GM12878 (cell line): ENCODE results near the gene LTB4R. TPM values are rescaled to one million over a fixed set of nuclear protein-coding genes. Genes with fewer than 3 reads are reported as not detected.

Experiments
- ATAC-seq: fragments of 200-7000 bp; cut with Tn5 transposase; 3 replicates; pipeline ENCODE4 v1.9.1; 2020; ENCODE audit warnings: mild to moderate bottlenecking, moderate library complexity
- BruUV-seq: library from RNA; stranded (reverse); fragments of 400-500 nt; replicated peaks from 2 replicates; lab custom pipeline; 2021; lab: Mats Ljungman, UMichigan
- CTCF ChIA-PET: fragments of 300-600 bp; sonication (Branson Sonifier 250); formaldehyde crosslinking; extraction: SDS; loops from one replicate; lab custom pipeline; 2021; ENCODE audit warnings: inconsistent platforms; lab: Yijun Ruan, JAX
- POLR2A ChIA-PET: fragments of 350-600 bp; formaldehyde crosslinking; extraction: SDS; loops from one replicate; lab custom pipeline; 2021; ENCODE audit warnings: inconsistent platforms; lab: Charles Lee
- RAD21 ChIA-PET: fragments of 300-600 bp; sonication (Branson Sonifier 250); formaldehyde crosslinking; loops from one replicate; lab custom pipeline; 2023; ENCODE audit warnings: antibody characterized with exemption; ENCODE audit not compliant: unreplicated experiment; lab: Charles Lee
- SMC1A ChIA-PET: fragments of 300-600 bp; sonication (Branson Sonifier 250); formaldehyde crosslinking; loops from one replicate; lab custom pipeline; 2023; ENCODE audit not compliant: unreplicated experiment, uncharacterized antibody; lab: Charles Lee
- DNase-seq: peaks from one replicate; pipeline ENCODE4 v3.0.0-alpha.2; 2011; ENCODE audit warnings: low read depth, low spot score
- FAIRE-seq: peaks from 3 replicates; lab custom pipeline; 2011; peaks lifted over from hg19 to GRCh38; lab: Jason Lieb, UNC
- H2AFZ ChIP-seq: 2 replicates; pipeline ENCODE4 v1.6.0; 2011; ENCODE audit warnings: low read depth, low read length, control low read depth; ENCODE audit not compliant: control insufficient read depth
- H3K27ac ChIP-seq: 2 replicates; pipeline ENCODE4 v1.5.1; 2011; ENCODE audit warnings: control low read depth; ENCODE audit not compliant: control insufficient read depth, insufficient read depth
- H3K27me3 ChIP-seq, 2 experiments: replicated peaks in 1 of 2; 2 replicates each; pipeline versions ENCODE4 v1.6.0 to v1.6.1; 2011; ENCODE audit warnings: low read length in 1 of 2; ENCODE audit not compliant: control insufficient read depth in 2 of 2, insufficient read depth in 2 of 2
- H3K36me3 ChIP-seq, 2 experiments: 2 replicates each; pipeline ENCODE4 v1.5.1; 2011; ENCODE audit warnings: low read length in 1 of 2; ENCODE audit not compliant: control insufficient read depth in 2 of 2, insufficient read depth in 2 of 2
- H3K4me1 ChIP-seq: 2 replicates; pipeline ENCODE4 v1.6.1; 2011; ENCODE audit warnings: mild to moderate bottlenecking, low read length, moderate library complexity, mixed read lengths; ENCODE audit not compliant: control insufficient read depth, insufficient read depth
- H3K4me2 ChIP-seq: 2 replicates; pipeline ENCODE4 v1.6.0; 2011; ENCODE audit warnings: control low read depth; ENCODE audit not compliant: control insufficient read depth, insufficient read depth
- H3K4me3 ChIP-seq: fragments of 200-600 bp; sonication (generic); 2 replicates; pipeline ENCODE4 v1.5.1; 2016
- H3K79me2 ChIP-seq: 2 replicates; pipeline ENCODE4 v1.6.0; 2011; ENCODE audit warnings: low read length; ENCODE audit not compliant: control insufficient read depth, insufficient read depth
- H3K9ac ChIP-seq: 2 replicates; pipeline ENCODE4 v1.8.0; 2011; ENCODE audit warnings: low read length, control low read depth, mixed read lengths; ENCODE audit not compliant: control insufficient read depth, insufficient read depth
- H3K9me3 ChIP-seq: replicated peaks from 3 replicates; pipeline ENCODE4 v1.5.1; 2011; ENCODE audit warnings: mild to moderate bottlenecking, low read length; ENCODE audit not compliant: control insufficient read depth, insufficient read depth
- H4K20me1 ChIP-seq: 2 replicates; pipeline ENCODE4 v1.6.0; 2011; ENCODE audit not compliant: control insufficient read depth, insufficient read depth
- EGR1 ChIP-seq, 2 experiments: IDR thresholded peaks; 1 replicate in 1 of 2; 2 replicates in 1 of 2; pipeline ENCODE4 v1.6.1; 2011 to 2012; ENCODE audit warnings: low read depth in 2 of 2, low read length in 2 of 2, borderline replicate concordance in 1 of 2, mild to moderate bottlenecking in 1 of 2, moderate library complexity in 1 of 2
- EZH2 ChIP-seq: IDR thresholded peaks from 2 replicates; pipeline ENCODE4 v1.6.1; 2012; ENCODE audit warnings: low read depth, mild to moderate bottlenecking, control low read depth, inconsistent platforms, low read length, borderline replicate concordance; ENCODE audit not compliant: control insufficient read depth
- NR2F1 ChIP-seq: fragments of 450-650 bp; conservative IDR thresholded peaks from 2 replicates; pipeline ENCODE4 v1.6.1; 2017; ENCODE audit warnings: mild to moderate bottlenecking
- PAX8 ChIP-seq: fragments of 450-650 bp; IDR thresholded peaks from 2 replicates; pipeline ENCODE4 v1.6.1; 2017; ENCODE audit warnings: mild to moderate bottlenecking, moderate library complexity
- WGBS: methylation state at CpG from one replicate; pipeline ENCODE4 v1.1.6; 2016; ENCODE audit warnings: low lambda C conversion rate; ENCODE audit not compliant: insufficient replicate concordance, insufficient coverage; ENCODE audit errors: missing lambda C conversion rate; 5-methylcytosine and 5-hydroxymethylcytosine counted together
- in situ Hi-C: fragments of 300-500 bp; cut with MboI; formaldehyde crosslinking; loops from 9 replicates; pipeline ENCODE4 v1.14.3; 2018; ENCODE audit warnings: mixed read lengths
- intact Hi-C: fragments of 100-400 bp; cut with micrococcal nuclease; formaldehyde crosslinking; loops from one replicate; pipeline ENCODE4 v1.14.2; 2022; ENCODE audit not compliant: unreplicated experiment
- polyA plus RNA-seq, 11 experiments: library from polyadenylated mRNA; depleted of rRNA in 4 of 11; unstranded in 6 of 11; stranded (reverse) in 5 of 11; fragments of >200 nt; fragmentation: Nextera tagmentation in 4 of 11; fragmentation: Illumina TruSeq in 1 of 11; extraction: Ambion mirVana in 4 of 11; extraction: Trizol in 1 of 11; gene quantifications; 1 replicate in 1 of 11; 2 replicates in 10 of 11; pipeline versions ENCODE4 v1.2.1 to v1.2.3, GENCODE V29; 2011 to 2016; ENCODE audit warnings: inconsistent platforms in 2 of 11, missing spikeins in 2 of 11, low read depth in 1 of 11
- total RNA-seq, 4 experiments: library from RNA; depleted of rRNA in 3 of 4; stranded (reverse); fragments of >200 nt in 3 of 4; fragmentation: Illumina TruSeq in 1 of 4; extraction: Trizol in 1 of 4; gene quantifications; 2 replicates each; pipeline versions ENCODE4 v1.2.1 to v1.2.3, GENCODE V29; 2013 to 2021
- TF ChIP-seq, protein P1 (sequence below): IDR thresholded peaks from 2 replicates; pipeline ENCODE4 v1.6.1; 2011; ENCODE audit warnings: borderline replicate concordance, low read depth, mild to moderate bottlenecking, moderate library complexity, low read length; ENCODE audit not compliant: insufficient read depth, poor library complexity, severe bottlenecking
- TF ChIP-seq, protein P2 (sequence below): fragments of 450-650 bp; IDR thresholded peaks from 2 replicates; pipeline ENCODE4 v1.6.1; 2017; ENCODE audit warnings: mild to moderate bottlenecking

The LTB4R gene
- total and polyA plus RNA-seq, 10 of the 15 experiments (the other 5 are each of a cell fraction or from before 2014, with no cell fraction given) = 1.2 to 14.0 (median 4.0) TPM

- in situ Hi-C loops = no loop called here
- DNase-seq (no peak), FAIRE-seq (no peak), ATAC-seq (no peak)
- Histone ChIP-seq H3K4me2 (no peak overlapping the region), H3K9me3 (no peaks in the 10 kb centered on the region), H3K36me3 (no peaks in the 10 kb centered on the region), H4K20me1 (no peaks in the 10 kb centered on the region), H3K79me2 (no peaks in the 10 kb centered on the region), H3K9ac (no peak overlapping the region), H3K4me3 (no peak overlapping the region), H3K27me3 (no peaks in the 10 kb centered on the region; a peak in 1 of 4 replicates), H2AFZ (no peak overlapping the region), H3K4me1 (0 out of 2 replicates have a peak, but pooled peaks cover 1% of the 10 kb centered on the region), H3K27ac (no peak overlapping the region)
- RAD21 ChIA-PET = interaction anchor here (1.2 kb wide), 1 partner anchor 71 kb away, joined by 5 read pairs; no protein-coding TSS in a partner anchor
- SMC1A ChIA-PET = interaction anchor here (0.8 to 1.8 kb wide), 3 partner anchors 11 to 63 kb away, joined by 3 to 6 read pairs (median 6); partner anchors contain the start of gene RIPK3
- 67% methylated on average over 2 of the region's 3 CpGs for WGBS
- BruUV-seq = no TSS peak
- no peak for TF ChIP-seq EZH2
- TF ChIP-seq PAX8 = no peak
- TF ChIP-seq, protein P1, sequence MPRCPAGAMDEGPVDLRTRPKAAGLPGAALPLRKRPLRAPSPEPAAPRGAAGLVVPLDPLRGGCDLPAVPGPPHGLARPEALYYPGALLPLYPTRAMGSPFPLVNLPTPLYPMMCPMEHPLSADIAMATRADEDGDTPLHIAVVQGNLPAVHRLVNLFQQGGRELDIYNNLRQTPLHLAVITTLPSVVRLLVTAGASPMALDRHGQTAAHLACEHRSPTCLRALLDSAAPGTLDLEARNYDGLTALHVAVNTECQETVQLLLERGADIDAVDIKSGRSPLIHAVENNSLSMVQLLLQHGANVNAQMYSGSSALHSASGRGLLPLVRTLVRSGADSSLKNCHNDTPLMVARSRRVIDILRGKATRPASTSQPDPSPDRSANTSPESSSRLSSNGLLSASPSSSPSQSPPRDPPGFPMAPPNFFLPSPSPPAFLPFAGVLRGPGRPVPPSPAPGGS = no peak
- no peak for TF ChIP-seq EGR1 (IDR thresholded peaks at IDR 0.05; ENCODE audit: borderline replicate concordance in 1 of 2, low read depth in 2 of 2, low read length in 2 of 2)
- no peak for TF ChIP-seq NR2F1
- TF ChIP-seq, protein P2, sequence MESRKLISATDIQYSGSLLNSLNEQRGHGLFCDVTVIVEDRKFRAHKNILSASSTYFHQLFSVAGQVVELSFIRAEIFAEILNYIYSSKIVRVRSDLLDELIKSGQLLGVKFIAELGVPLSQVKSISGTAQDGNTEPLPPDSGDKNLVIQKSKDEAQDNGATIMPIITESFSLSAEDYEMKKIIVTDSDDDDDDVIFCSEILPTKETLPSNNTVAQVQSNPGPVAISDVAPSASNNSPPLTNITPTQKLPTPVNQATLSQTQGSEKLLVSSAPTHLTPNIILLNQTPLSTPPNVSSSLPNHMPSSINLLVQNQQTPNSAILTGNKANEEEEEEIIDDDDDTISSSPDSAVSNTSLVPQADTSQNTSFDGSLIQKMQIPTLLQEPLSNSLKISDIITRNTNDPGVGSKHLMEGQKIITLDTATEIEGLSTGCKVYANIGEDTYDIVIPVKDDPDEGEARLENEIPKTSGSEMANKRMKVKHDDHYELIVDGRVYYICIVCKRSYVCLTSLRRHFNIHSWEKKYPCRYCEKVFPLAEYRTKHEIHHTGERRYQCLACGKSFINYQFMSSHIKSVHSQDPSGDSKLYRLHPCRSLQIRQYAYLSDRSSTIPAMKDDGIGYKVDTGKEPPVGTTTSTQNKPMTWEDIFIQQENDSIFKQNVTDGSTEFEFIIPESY = no peak
- POLR2A ChIA-PET = interaction anchor here (0.7 kb wide), 1 partner anchor 46 kb away, joined by 4 read pairs; no protein-coding TSS in a partner anchor
- intact Hi-C loops = no loop called here
- CTCF ChIA-PET = interaction anchor here (0.7 to 7.7 kb wide), 5 partner anchors 14 to 71 kb away, joined by 3 to 79 read pairs (median 6); partner anchors contain the start of gene KHNYN
These were observed 49.0 kb downstream of the LTB4R start for GRCh38 chr14:24360281-24360680.
